GM13976 (cell line): ENCODE results near the gene ATP2B3.

Experiments
- DNase-seq: peaks from one replicate; pipeline ENCODE4 v3.0.0; 2012; ENCODE audit warnings: low spot score
- in situ Hi-C: fragments of 300-500 bp; cut with MboI; formaldehyde crosslinking; loops from one replicate; pipeline ENCODE4 v1.12.0; 2022; ENCODE audit warnings: low sequenced_read_pairs, mixed read lengths, inconsistent platforms; ENCODE audit not compliant: unreplicated experiment
- TF ChIP-seq, protein P1 (sequence below): IDR thresholded peaks from 2 replicates; pipeline ENCODE4 v1.5.1; 2012; ENCODE audit warnings: borderline replicate concordance, mild to moderate bottlenecking; ENCODE audit not compliant: insufficient read depth; ENCODE audit errors: extremely low read depth, missing control alignments, control extremely low read depth

The ATP2B3 gene

GRCh38 chrX:153511784-153512500 lies 5.5 kb upstream of the ATP2B3 start:
- TF ChIP-seq, protein P1, sequence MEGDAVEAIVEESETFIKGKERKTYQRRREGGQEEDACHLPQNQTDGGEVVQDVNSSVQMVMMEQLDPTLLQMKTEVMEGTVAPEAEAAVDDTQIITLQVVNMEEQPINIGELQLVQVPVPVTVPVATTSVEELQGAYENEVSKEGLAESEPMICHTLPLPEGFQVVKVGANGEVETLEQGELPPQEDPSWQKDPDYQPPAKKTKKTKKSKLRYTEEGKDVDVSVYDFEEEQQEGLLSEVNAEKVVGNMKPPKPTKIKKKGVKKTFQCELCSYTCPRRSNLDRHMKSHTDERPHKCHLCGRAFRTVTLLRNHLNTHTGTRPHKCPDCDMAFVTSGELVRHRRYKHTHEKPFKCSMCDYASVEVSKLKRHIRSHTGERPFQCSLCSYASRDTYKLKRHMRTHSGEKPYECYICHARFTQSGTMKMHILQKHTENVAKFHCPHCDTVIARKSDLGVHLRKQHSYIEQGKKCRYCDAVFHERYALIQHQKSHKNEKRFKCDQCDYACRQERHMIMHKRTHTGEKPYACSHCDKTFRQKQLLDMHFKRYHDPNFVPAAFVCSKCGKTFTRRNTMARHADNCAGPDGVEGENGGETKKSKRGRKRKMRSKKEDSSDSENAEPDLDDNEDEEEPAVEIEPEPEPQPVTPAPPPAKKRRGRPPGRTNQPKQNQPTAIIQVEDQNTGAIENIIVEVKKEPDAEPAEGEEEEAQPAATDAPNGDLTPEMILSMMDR, result no peak
- in situ Hi-C loops, result no loop called here
- no peak for DNase-seq

DNA sequence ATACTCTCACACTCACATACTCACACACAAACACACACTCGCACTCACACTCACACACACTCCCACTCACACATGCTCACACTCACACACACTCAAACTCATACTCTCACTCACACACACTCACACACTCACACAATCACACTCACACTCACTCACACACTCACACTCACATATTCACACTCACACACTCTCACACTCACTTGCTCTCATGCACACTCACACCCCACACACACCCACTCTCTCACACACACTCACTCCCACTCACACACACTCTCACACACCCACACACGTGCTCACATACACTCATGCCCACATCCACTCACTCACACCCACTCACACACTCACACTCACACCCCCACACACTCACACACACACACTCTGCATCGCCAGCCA lies 4.9 kb upstream of the ATP2B3 start:
- in situ Hi-C loops, result no loop called here
- TF ChIP-seq, protein P1, result no peak
- DNase-seq, result no peak

DNA sequence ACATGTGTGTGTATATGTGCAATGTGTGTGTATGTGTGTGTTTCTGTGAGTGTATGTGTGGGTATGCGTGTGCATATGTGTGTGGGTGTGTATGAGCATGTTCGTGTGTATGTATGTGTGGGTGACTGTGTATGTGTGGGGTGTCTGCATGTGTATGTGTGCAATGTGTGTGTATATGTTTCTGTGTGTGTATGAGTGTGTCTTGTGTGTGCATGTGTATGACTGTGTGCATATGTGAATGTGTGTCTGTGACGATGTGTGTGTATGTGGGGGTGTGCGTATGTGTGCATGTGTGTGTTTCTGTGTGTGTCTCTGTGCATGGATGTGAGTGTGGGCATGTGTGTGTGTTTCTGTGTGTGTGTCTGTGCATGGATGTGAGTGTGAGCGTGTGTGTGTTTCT lies 4.2 kb upstream of the ATP2B3 start:
- TF ChIP-seq, protein P1, result no peak
- DNase-seq, result no peak
- in situ Hi-C loops, result no loop called here

DNA sequence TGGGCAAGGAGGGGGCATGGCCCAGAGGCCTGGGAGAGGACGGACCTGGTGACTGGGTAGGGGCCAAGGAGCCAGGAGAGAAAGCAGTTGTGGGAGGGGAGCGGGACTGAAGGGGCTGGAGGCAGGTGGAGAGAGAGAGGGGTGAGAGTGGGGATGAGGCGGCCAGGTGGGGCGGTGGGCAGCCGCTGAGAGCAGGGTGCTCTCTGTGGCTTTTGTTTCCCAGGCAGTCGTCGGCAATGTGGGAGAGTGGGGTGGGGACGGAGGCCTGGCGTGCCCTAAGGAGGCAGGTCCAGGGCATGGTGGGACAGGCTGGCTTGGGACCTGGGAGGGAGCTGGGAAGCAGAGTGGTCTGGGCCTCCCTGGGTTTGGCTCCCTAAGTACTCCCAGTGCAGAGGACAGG lies 3.2 kb upstream of the ATP2B3 start:
- DNase-seq, result no peak
- in situ Hi-C loops, result no loop called here
- TF ChIP-seq, protein P1, result no peak

GRCh38 chrX:153515435-153515834 lies 2.0 kb upstream of the ATP2B3 start:
- TF ChIP-seq, protein P1, result no peak
- no peak for DNase-seq
- in situ Hi-C loops, result no loop called here

GRCh38 chrX:153516073-153516472 lies 1.4 kb upstream of the ATP2B3 start:
- in situ Hi-C loops, result no loop called here
- DNase-seq, result no peak
- TF ChIP-seq, protein P1, result no peak
